WTC11 (cell line): ENCODE data around the gene COA8. TPM values are rescaled to one million over a fixed set of nuclear protein-coding genes. Genes with fewer than 3 reads are reported as not detected.

Source experiments
- ATAC-seq: fragments of 200-7000 bp; cut with Tn5 transposase; 2 replicates; pipeline ENCODE4 v1.10.0; 2021; ENCODE audit warnings: mild to moderate bottlenecking, moderate library complexity
- CTCF ChIA-PET: fragments of 300-600 bp; sonication (Branson Sonifier 250); formaldehyde crosslinking; loops from one replicate; lab custom pipeline; 2021; ENCODE audit warnings: antibody characterized with exemption; lab: Charles Lee
- POLR2A ChIA-PET: fragments of 350-600 bp; sonication (Branson Sonifier 250); formaldehyde crosslinking; loops from one replicate; lab custom pipeline; 2021; ENCODE audit warnings: antibody characterized with exemption; lab: Charles Lee
- DNase-seq: peaks from one replicate; pipeline ENCODE4 v3.0.0; 2021; ENCODE audit warnings: low spot score
- H3K27ac Mint-ChIP-seq: 2 replicates; pipeline ENCODE4 v1.8.0; 2021; ENCODE audit warnings: mixed read lengths
- H3K27me3 Mint-ChIP-seq: 2 replicates; pipeline ENCODE4 v1.8.0; 2021; ENCODE audit warnings: low read depth, mild to moderate bottlenecking, moderate library complexity, mixed read lengths
- H3K36me3 Mint-ChIP-seq: 2 replicates; pipeline ENCODE4 v1.8.0; 2021; ENCODE audit warnings: mixed read lengths
- H3K4me1 Mint-ChIP-seq: 2 replicates; pipeline ENCODE4 v1.8.0; 2022; ENCODE audit warnings: mixed read lengths
- H3K4me3 Mint-ChIP-seq: 2 replicates; pipeline ENCODE4 v1.8.0; 2021; ENCODE audit warnings: mild to moderate bottlenecking, moderate library complexity, mixed read lengths
- H3K9me3 Mint-ChIP-seq: 2 replicates; pipeline ENCODE4 v1.8.0; 2021; ENCODE audit warnings: mixed read lengths
- CREM ChIP-seq: sonication (generic); formaldehyde crosslinking; IDR thresholded peaks from 2 replicates; pipeline ENCODE4 v1.8.1; 2022; ENCODE audit warnings: mild to moderate bottlenecking, missing genetic modification reagents, moderate library complexity
- EMX1 ChIP-seq: fragments of 250-450 bp; sonication (Bioruptor Pico); IDR thresholded peaks from 2 replicates; pipeline ENCODE4 v1.8.0; 2021; ENCODE audit warnings: mild to moderate bottlenecking
- ETV6 ChIP-seq: sonication (generic); formaldehyde crosslinking; IDR thresholded peaks from 2 replicates; pipeline ENCODE4 v1.8.1; 2022; ENCODE audit warnings: mild to moderate bottlenecking, missing genetic modification reagents
- FOXK1 ChIP-seq: sonication (generic); formaldehyde crosslinking; IDR thresholded peaks from 2 replicates; pipeline ENCODE4 v1.8.0; 2022; ENCODE audit warnings: mild to moderate bottlenecking, moderate library complexity, missing genetic modification reagents
- KAT7 ChIP-seq: sonication (generic); formaldehyde crosslinking; IDR thresholded peaks from 2 replicates; pipeline ENCODE4 v1.8.1; 2023; ENCODE audit warnings: missing genetic modification reagents, mild to moderate bottlenecking, borderline replicate concordance
- MXD4 ChIP-seq: fragments of 250-450 bp; sonication (Bioruptor Pico); IDR thresholded peaks from 2 replicates; pipeline ENCODE4 v1.8.0; 2021; ENCODE audit warnings: mild to moderate bottlenecking, moderate library complexity, borderline replicate concordance
- MYBL2 ChIP-seq: sonication (generic); formaldehyde crosslinking; IDR thresholded peaks from 2 replicates; pipeline ENCODE4 v1.8.1; 2023; ENCODE audit warnings: mild to moderate bottlenecking, moderate library complexity, missing genetic modification reagents
- NR2C2 ChIP-seq: sonication (generic); formaldehyde crosslinking; IDR thresholded peaks from 2 replicates; pipeline ENCODE4 v1.8.0; 2022; ENCODE audit warnings: mild to moderate bottlenecking, missing genetic modification reagents
- NR3C1 ChIP-seq: sonication (generic); formaldehyde crosslinking; conservative IDR thresholded peaks from 2 replicates; pipeline ENCODE4 v1.8.1; 2023; ENCODE audit warnings: low read depth, mild to moderate bottlenecking, missing genetic modification reagents
- PREB ChIP-seq: sonication (generic); formaldehyde crosslinking; IDR thresholded peaks from 2 replicates; pipeline ENCODE4 v1.8.1; 2022; ENCODE audit warnings: mild to moderate bottlenecking, missing genetic modification reagents, moderate library complexity, borderline replicate concordance
- SOX15 ChIP-seq: fragments of 250-450 bp; sonication (Bioruptor Pico); IDR thresholded peaks from 2 replicates; pipeline ENCODE4 v1.9.0; 2021; ENCODE audit warnings: mild to moderate bottlenecking
- SP1 ChIP-seq: sonication (generic); formaldehyde crosslinking; conservative IDR thresholded peaks from 2 replicates; pipeline ENCODE4 v1.8.1; 2022; ENCODE audit warnings: missing genetic modification reagents
- TCF7 ChIP-seq: sonication (generic); formaldehyde crosslinking; IDR thresholded peaks from 2 replicates; pipeline ENCODE4 v1.8.0; 2022; ENCODE audit warnings: mild to moderate bottlenecking, low read depth, missing genetic modification reagents, moderate library complexity
- ZNF317 ChIP-seq: sonication (generic); formaldehyde crosslinking; IDR thresholded peaks from 2 replicates; pipeline ENCODE4 v1.8.1; 2023; ENCODE audit warnings: low read depth, mild to moderate bottlenecking, moderate library complexity, missing genetic modification reagents, borderline replicate concordance
- ZNF396 ChIP-seq: fragments of 250-450 bp; sonication (Bioruptor Pico); IDR thresholded peaks from 2 replicates; pipeline ENCODE4 v1.8.0; 2021; ENCODE audit warnings: mild to moderate bottlenecking, moderate library complexity, borderline replicate concordance
- ZNF671 ChIP-seq: fragments of 250-450 bp; sonication (Bioruptor Pico); IDR thresholded peaks from 2 replicates; pipeline ENCODE4 v1.8.0; 2021; ENCODE audit warnings: mild to moderate bottlenecking
- total RNA-seq: library from RNA; stranded (reverse); gene quantifications from 3 replicates; pipeline ENCODE4 v1.2.3, GENCODE V29; 2021
- TF ChIP-seq, protein P1 (sequence below): sonication (generic); formaldehyde crosslinking; IDR thresholded peaks from 2 replicates; pipeline ENCODE4 v1.8.0; 2022; ENCODE audit warnings: mild to moderate bottlenecking, missing genetic modification reagents
- TF ChIP-seq, protein P2 (sequence below): sonication (generic); formaldehyde crosslinking; IDR thresholded peaks from 2 replicates; pipeline ENCODE4 v1.8.0; 2023; ENCODE audit warnings: missing genetic modification reagents
- TF ChIP-seq, protein P3 (sequence below): sonication (generic); formaldehyde crosslinking; IDR thresholded peaks from 2 replicates; pipeline ENCODE4 v1.8.0; 2023; ENCODE audit warnings: missing genetic modification reagents, mild to moderate bottlenecking, borderline replicate concordance
- TF ChIP-seq, protein P4 (sequence below): sonication (generic); formaldehyde crosslinking; IDR thresholded peaks from 2 replicates; pipeline ENCODE4 v1.8.0; 2022; ENCODE audit warnings: mild to moderate bottlenecking, missing genetic modification reagents
- TF ChIP-seq, protein P5 (sequence below): sonication (generic); formaldehyde crosslinking; IDR thresholded peaks from 2 replicates; pipeline ENCODE4 v1.8.1; 2023; ENCODE audit warnings: mild to moderate bottlenecking, moderate library complexity, missing genetic modification reagents
- TF ChIP-seq, protein P6 (sequence below): fragments of 250-450 bp; sonication (Bioruptor Pico); IDR thresholded peaks from 2 replicates; pipeline ENCODE4 v1.9.0; 2021; ENCODE audit warnings: moderate library complexity, mild to moderate bottlenecking, inconsistent platforms, borderline replicate concordance
- TF ChIP-seq, protein P7 (sequence below): sonication (generic); formaldehyde crosslinking; IDR thresholded peaks from 2 replicates; pipeline ENCODE4 v1.8.1; 2023; ENCODE audit warnings: mild to moderate bottlenecking, missing genetic modification reagents
- TF ChIP-seq, protein P8 (sequence below): sonication (generic); formaldehyde crosslinking; IDR thresholded peaks from 2 replicates; pipeline ENCODE4 v1.8.1; 2023; ENCODE audit warnings: mild to moderate bottlenecking, missing genetic modification reagents, moderate library complexity

COA8 gene
- total RNA-seq, 1 experiment from 2014 or later, result 36.4 TPM

GRCh38 chr14:103611215-103611614 is 48.5 kb downstream of the COA8 start:
- ATAC-seq, result no peak
- Mint-ChIP-seq H3K4me3 (no peak overlapping the region), H3K9me3 (peaks cover 13% of the 10 kb centered on the region), H3K36me3 (peaks cover 12% of the 10 kb centered on the region), H3K27ac (no peak overlapping the region), H3K4me1 (peaks cover 14% of the 10 kb centered on the region), H3K27me3 (peaks cover 37% of the 10 kb centered on the region)
- ChIA-PET POLR2A (no interaction called here), CTCF (no interaction called here)
- no peak for DNase-seq
- TF ChIP-seq MYBL2 (no peak), ZNF317 (no peak), PREB (CRISPR knock-in tag) (no peak), SP1 (CRISPR knock-in tag) (no peak), ZNF671 (CRISPR knock-in tag) (no peak), MXD4 (CRISPR knock-in tag) (no peak), SOX15 (no peak), NR2C2 (CRISPR knock-in tag) (no peak), ZNF396 (no peak)
- TF ChIP-seq, protein P1, sequence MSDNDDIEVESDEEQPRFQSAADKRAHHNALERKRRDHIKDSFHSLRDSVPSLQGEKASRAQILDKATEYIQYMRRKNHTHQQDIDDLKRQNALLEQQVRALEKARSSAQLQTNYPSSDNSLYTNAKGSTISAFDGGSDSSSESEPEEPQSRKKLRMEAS (CRISPR knock-in tag), result no peak
- TF ChIP-seq, protein P2, sequence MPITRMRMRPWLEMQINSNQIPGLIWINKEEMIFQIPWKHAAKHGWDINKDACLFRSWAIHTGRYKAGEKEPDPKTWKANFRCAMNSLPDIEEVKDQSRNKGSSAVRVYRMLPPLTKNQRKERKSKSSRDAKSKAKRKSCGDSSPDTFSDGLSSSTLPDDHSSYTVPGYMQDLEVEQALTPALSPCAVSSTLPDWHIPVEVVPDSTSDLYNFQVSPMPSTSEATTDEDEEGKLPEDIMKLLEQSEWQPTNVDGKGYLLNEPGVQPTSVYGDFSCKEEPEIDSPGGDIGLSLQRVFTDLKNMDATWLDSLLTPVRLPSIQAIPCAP (CRISPR knock-in tag), result no peak
- TF ChIP-seq, protein P3, sequence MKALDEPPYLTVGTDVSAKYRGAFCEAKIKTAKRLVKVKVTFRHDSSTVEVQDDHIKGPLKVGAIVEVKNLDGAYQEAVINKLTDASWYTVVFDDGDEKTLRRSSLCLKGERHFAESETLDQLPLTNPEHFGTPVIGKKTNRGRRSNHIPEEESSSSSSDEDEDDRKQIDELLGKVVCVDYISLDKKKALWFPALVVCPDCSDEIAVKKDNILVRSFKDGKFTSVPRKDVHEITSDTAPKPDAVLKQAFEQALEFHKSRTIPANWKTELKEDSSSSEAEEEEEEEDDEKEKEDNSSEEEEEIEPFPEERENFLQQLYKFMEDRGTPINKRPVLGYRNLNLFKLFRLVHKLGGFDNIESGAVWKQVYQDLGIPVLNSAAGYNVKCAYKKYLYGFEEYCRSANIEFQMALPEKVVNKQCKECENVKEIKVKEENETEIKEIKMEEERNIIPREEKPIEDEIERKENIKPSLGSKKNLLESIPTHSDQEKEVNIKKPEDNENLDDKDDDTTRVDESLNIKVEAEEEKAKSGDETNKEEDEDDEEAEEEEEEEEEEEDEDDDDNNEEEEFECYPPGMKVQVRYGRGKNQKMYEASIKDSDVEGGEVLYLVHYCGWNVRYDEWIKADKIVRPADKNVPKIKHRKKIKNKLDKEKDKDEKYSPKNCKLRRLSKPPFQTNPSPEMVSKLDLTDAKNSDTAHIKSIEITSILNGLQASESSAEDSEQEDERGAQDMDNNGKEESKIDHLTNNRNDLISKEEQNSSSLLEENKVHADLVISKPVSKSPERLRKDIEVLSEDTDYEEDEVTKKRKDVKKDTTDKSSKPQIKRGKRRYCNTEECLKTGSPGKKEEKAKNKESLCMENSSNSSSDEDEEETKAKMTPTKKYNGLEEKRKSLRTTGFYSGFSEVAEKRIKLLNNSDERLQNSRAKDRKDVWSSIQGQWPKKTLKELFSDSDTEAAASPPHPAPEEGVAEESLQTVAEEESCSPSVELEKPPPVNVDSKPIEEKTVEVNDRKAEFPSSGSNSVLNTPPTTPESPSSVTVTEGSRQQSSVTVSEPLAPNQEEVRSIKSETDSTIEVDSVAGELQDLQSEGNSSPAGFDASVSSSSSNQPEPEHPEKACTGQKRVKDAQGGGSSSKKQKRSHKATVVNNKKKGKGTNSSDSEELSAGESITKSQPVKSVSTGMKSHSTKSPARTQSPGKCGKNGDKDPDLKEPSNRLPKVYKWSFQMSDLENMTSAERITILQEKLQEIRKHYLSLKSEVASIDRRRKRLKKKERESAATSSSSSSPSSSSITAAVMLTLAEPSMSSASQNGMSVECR (CRISPR knock-in tag), result no peak

- Mint-ChIP-seq H3K27ac (no peak overlapping the region), H3K4me1 (no peaks in the 10 kb centered on the region), H3K9me3 (peaks cover 13% of the 10 kb centered on the region), H3K36me3 (peaks cover 12% of the 10 kb centered on the region), H3K27me3 (peaks cover 21% of the 10 kb centered on the region), H3K4me3 (no peak overlapping the region)
- ChIA-PET POLR2A (no interaction called here), CTCF (interaction anchor here (0.6 to 1.1 kb wide), 2 partner anchors 40 to 290 kb away, joined by 3 read pairs; no protein-coding TSS in a partner anchor)
- ATAC-seq (0 out of 2 replicates have a peak, but pooled peaks have one; percentile 22), DNase-seq (no peak)
- TF ChIP-seq FOXK1, result no peak
- no peak for TF ChIP-seq EMX1 (CRISPR knock-in tag)
- TF ChIP-seq, protein P4, sequence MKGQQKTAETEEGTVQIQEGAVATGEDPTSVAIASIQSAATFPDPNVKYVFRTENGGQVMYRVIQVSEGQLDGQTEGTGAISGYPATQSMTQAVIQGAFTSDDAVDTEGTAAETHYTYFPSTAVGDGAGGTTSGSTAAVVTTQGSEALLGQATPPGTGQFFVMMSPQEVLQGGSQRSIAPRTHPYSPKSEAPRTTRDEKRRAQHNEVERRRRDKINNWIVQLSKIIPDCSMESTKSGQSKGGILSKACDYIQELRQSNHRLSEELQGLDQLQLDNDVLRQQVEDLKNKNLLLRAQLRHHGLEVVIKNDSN (CRISPR knock-in tag), result no peak
- no peak for TF ChIP-seq TCF7 (CRISPR knock-in tag)
- TF ChIP-seq, protein P5, sequence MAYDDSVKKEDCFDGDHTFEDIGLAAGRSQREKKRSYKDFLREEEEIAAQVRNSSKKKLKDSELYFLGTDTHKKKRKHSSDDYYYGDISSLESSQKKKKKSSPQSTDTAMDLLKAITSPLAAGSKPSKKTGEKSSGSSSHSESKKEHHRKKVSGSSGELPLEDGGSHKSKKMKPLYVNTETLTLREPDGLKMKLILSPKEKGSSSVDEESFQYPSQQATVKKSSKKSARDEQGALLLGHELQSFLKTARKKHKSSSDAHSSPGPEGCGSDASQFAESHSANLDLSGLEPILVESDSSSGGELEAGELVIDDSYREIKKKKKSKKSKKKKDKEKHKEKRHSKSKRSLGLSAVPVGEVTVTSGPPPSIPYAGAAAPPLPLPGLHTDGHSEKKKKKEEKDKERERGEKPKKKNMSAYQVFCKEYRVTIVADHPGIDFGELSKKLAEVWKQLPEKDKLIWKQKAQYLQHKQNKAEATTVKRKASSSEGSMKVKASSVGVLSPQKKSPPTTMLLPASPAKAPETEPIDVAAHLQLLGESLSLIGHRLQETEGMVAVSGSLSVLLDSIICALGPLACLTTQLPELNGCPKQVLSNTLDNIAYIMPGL, result no peak
- TF ChIP-seq, protein P6, sequence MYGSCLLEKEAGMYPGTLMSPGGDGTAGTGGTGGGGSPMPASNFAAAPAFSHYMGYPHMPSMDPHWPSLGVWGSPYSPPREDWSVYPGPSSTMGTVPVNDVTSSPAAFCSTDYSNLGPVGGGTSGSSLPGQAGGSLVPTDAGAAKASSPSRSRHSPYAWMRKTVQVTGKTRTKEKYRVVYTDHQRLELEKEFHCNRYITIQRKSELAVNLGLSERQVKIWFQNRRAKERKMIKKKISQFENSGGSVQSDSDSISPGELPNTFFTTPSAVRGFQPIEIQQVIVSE (CRISPR knock-in tag), result no peak
- TF ChIP-seq CREM (CRISPR knock-in tag), result no peak
- TF ChIP-seq NR3C1, result no peak
- TF ChIP-seq, protein P7, sequence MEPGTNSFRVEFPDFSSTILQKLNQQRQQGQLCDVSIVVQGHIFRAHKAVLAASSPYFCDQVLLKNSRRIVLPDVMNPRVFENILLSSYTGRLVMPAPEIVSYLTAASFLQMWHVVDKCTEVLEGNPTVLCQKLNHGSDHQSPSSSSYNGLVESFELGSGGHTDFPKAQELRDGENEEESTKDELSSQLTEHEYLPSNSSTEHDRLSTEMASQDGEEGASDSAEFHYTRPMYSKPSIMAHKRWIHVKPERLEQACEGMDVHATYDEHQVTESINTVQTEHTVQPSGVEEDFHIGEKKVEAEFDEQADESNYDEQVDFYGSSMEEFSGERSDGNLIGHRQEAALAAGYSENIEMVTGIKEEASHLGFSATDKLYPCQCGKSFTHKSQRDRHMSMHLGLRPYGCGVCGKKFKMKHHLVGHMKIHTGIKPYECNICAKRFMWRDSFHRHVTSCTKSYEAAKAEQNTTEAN (CRISPR knock-in tag), result no peak
- TF ChIP-seq, protein P8, sequence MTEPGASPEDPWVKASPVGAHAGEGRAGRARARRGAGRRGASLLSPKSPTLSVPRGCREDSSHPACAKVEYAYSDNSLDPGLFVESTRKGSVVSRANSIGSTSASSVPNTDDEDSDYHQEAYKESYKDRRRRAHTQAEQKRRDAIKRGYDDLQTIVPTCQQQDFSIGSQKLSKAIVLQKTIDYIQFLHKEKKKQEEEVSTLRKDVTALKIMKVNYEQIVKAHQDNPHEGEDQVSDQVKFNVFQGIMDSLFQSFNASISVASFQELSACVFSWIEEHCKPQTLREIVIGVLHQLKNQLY, result no peak
- no peak for TF ChIP-seq KAT7 (CRISPR knock-in tag)
- no peak for TF ChIP-seq ETV6 (CRISPR knock-in tag)
Observed at GRCh38 chr14:103613517-103613916, 50.8 kb downstream of the COA8 start.
